ENCODE measurements around the gene CEBPG.

Gene CEBPG

DNA sequence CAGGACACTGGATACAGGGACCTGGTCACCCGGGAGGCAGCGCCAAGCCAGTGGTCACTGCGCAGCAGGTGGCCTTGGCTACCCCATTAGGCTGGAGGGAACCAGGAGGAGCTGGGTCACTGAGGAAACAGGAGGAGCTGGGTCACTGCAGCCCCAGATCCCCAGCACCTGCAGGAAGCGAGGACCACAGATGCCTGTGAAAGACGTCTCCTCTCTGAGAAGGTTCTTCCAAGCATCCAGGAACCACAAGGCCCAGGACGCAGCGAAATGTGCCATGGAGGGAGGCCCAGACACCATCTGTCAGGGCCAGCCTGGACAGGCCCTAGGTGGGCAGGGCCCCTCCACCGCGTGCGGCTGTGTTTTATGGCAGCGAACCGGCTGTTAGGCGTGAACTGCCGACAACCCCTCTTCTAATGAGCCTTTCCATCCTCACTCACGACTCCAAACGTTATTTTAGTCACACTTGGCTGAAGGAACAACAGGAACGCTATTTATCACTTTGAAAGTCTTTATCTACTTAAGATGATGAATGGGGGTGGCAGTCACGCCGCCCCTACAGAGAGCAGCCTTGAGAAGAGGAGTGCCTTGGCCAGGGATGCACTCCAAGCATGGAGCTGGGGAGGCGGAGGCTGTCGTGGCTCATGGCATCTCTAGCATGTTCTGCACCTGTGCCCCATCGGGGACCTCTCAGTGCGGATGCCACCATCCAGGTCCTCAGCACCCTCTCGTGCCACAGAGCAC is 53.3 kb downstream of the CEBPG start:
- peak; percentile 98 for DNase-seq

DNA sequence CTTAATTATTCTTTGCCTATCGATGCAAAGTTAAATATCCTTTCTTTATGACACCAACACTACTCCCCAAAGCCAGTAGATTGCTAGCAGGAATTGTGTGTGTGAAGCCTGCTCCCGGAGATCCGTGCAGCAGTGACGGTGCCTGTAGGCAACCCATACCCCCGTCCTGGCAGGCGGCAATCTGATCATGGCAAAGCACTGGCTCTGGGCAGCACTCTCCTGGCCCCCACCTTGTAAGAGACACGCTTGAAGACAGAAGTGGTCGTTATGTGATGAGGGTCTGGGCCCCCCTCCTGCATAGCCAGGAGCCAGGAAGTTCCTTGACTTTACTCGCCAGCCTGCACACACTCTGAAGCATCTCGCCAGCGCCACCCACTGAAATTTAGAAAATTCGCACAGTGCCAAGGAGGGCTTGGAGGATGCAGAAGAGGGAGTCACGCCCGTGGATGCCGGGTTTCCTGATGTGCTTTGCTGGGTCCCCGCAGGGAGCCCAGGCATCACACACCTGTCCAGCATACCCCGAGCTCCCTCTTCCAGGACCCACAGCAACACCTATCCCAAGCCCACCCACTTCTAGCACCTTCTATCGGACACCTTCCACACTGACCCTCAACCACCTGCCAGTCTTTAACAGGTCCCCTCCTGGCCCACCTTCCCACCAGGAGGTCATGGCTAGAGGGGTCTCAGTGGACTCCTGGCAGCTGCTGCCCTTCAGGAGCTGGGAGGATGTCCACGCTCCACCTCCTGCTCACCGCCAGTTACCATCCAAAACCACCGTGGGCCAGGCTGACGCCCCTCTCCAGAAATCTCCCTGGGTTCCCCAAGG is 54.5 kb downstream of the CEBPG start:
- DNase-seq = no peak

DNA sequence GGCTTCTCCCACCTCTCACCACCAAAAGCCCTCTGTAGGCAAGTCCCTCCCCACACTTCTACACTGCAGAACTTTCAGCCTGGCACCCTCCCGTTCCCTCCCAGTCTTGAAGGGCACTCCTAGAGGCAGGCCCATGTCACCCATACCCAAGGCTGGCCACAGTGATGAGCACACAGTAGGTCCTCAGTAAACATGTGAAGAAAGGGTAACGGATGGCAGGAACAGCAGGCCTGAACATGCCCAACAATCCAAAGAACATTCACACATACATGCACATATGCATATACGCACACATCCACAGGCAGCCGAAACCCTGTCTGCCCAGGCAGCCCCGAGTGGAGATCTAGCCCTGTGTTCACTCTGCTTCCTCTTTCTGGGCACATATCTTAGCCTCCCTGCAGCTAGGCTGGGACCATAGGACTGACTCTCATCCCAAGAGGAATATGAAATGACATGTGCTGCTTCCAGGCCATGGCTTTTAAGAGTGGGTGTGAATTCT is 55.2 kb downstream of the CEBPG start:
- no peak for DNase-seq

DNA sequence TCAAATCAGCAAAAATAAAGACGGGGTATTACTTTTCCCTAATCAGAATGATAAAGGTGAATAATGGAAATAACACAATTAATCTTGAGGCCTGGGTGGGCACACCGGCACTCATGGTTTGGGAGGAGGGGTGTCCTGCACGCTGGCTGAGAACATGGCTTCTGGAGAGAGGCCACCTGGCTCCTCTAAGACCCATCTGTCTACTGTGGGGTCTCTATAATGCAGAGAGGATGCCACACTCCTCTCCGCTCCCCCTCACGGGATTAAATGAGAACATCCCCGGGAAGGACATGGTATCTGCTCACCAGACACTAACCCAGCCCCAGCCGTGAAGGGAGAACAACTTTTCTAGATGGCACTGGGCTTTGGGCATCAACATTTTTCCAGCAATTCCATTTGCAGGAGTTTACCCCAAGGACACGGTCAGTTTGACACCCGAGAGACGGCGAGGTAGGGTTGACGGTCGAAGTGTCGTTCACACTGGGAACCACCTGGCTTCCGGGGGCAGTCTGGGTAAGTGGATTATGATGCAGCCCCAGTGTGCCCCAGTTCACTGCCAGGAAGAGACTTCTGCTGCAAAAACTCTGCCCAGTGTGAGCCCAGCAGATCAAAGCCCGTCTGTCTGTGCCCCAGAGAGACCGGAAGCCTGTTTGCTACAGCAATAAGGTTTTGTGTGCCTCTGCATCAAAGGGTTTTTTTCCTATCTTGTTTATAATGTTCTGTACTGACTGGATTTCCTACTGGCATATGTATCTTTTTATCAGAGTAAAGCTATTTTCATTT is 56.6 kb downstream of the CEBPG start:
- no peak for DNase-seq

DNA sequence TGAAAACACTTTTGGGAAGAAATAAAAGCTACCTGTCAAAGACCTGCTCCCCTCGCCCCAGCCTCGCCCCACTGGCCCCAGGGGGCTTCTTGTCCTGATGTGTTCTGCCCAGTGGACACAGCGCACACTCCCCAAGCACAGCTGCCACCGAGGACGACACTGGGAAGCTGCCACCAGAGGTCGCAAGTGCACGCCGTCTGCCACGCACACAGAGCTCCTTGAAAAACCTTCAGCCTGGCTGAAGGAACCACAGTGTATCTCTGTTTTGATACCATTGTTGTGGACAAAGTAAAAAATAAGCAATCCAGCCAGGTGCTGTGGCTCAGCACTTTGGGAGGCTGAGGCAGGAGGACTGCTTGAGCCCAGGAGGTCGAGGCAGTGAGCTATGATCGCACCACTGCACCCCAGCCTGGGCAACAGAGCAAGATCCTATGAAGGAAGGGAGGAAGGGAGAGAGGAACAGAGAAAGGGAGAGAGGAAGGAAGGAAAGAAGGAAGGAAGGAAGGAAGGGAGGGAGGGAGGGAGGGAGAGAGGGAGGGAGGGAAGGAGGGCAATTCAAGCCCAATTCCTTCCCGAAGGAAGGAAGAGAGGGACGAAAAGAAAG is 57.3 kb downstream of the CEBPG start:
- peak; percentile 67 for DNase-seq

DNA sequence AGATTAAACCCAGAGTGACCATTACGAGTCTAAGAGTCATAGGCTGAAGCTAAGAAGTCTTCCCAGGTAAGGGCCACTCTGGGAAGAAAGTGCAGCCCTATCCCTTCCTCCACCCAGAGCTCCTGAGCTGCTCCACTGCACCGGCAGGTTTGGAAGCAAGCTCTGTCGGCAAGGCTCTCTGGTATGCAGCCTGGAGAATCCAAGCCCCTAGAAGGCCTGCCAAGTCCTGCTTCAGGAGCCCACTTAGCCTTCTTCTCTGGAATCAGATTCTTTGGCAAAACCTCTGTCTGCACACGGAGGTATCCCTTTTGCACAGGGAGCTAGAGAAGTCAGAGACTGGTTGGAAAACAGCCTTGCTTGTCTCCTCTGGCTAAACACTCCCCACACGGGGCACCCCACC is 58.5 kb downstream of the CEBPG start:
- peak; percentile 33 for DNase-seq
